Pancreas (tissue), 10 donors: ENCODE results near the gene S100P. TPM values are rescaled to one million over a fixed set of nuclear protein-coding genes. Genes with fewer than 3 reads are reported as not detected.

Source experiments
- ATAC-seq, 4 donors: fragments of 200-7000 bp; cut with Tn5 transposase; one replicate each; pipeline versions ENCODE4 v1.8.0 to v1.9.1; 2020; ENCODE audit warnings: mild to moderate bottlenecking in 4 of 4, moderate library complexity in 4 of 4
- DNase-seq, 6 donors: peaks; one replicate each; pipeline ENCODE4 v3.0.0-alpha.2; 2020
- FAIRE-seq: peaks from 2 replicates; lab custom pipeline; 2012; peaks lifted over from hg19 to GRCh38; lab: Jason Lieb, UNC
- H3K27ac ChIP-seq, 4 donors: fragments of 200-600 bp; sonication (generic); 1 replicate in 3 of 4; 2 replicates in 1 of 4; pipeline versions ENCODE4 v1.5.0 to v1.8.0; 2020
- H3K27me3 ChIP-seq, 4 donors: fragments of 200-600 bp; one replicate each; pipeline ENCODE4 v1.8.0; 2021
- H3K36me3 ChIP-seq, 3 donors: fragments of 200-600 bp; sonication (generic) in 1 of 3; one replicate each; pipeline versions ENCODE4 v1.5.0 to v1.8.0; 2020 to 2021
- H3K4me1 ChIP-seq, 3 donors: fragments of 200-600 bp; one replicate each; pipeline ENCODE4 v1.8.0; 2021
- H3K4me3 ChIP-seq, 4 donors: fragments of 200-600 bp; sonication (generic) in 2 of 4; one replicate each; pipeline versions ENCODE4 v1.5.0 to v1.8.0; 2020 to 2021
- H3K9me3 ChIP-seq, 4 donors: fragments of 200-600 bp; one replicate each; pipeline ENCODE4 v1.8.0; 2021
- CTCF ChIP-seq, 4 donors: fragments of 200-600 bp; sonication (generic) in 3 of 4; IDR thresholded peaks; one replicate each; pipeline versions ENCODE4 v1.5.0 to v1.8.0; 2021; ENCODE audit warnings: antibody characterized with exemption in 4 of 4
- WGBS, 2 donors: extraction: QIAGEN DNeasy Blood & Tissue Kit; methylation state at CpG; one replicate each; pipeline ENCODE4 v1.1.7; 2013; 5-methylcytosine and 5-hydroxymethylcytosine counted together
- intact Hi-C, 3 donors: fragments of 100-400 bp; cut with DNase I; formaldehyde crosslinking; loops; one replicate each; pipeline versions ENCODE4 v1.11.1 to v1.14.2; 2022
- polyA plus RNA-seq, 2 donors: library from polyadenylated mRNA; stranded (reverse); fragments of 200-250 nt; gene quantifications; one replicate each; pipeline ENCODE4 v1.2.3, GENCODE V29; 2013
- total RNA-seq, 6 donors: library from RNA; stranded (reverse); fragmentation: NEBNext Ultra II Directional in 4 of 6; extraction: Animal tissue kit (Norgen Biotek cat#: 25700) in 4 of 6; gene quantifications; one replicate each; pipeline versions ENCODE4 v1.2.1 to v1.2.4, GENCODE V29; 2021 to 2023
- donor health status: healthy with polysubstance abuse.
- donor health status: DM: no; HTN: no; CAD: no; lungs with moderate emphysema.
- donor health status: DM: no; HTN: no; CAD: no.
- donor health status: control.
- donor health status: control.
- donor health status: Bipolar disorder and iron deficiency.
- donor health status: DM: yes; HTN: yes; CAD: no.
- donor health status: DM: no; HTN: no; CAD: no.
- donor health status: DM: no; HTN: no; CAD: no.
- donor health status: DM: yes; HTN: yes; CAD: no.

Gene S100P
- total and polyA plus RNA-seq, 8 donors: 0.42 to 15.7 (median 1.5) TPM; not detected in 4

GRCh38 chr4:6697131-6697530, 3.5 kb downstream of the S100P start:
- 93 to 94% methylated on average over 6 of the region's 6 CpGs for WGBS, 2 donors
- no peaks in the 10 kb centered on the region for H3K9me3 ChIP-seq
- no peaks in the 10 kb centered on the region for H3K27me3 ChIP-seq
- DNase-seq: no peak
- H3K4me3 ChIP-seq: no peak overlapping the region
- FAIRE-seq: no peak
- no peak for ATAC-seq
- no peaks in the 10 kb centered on the region for H3K36me3 ChIP-seq
- no peaks in the 10 kb centered on the region for H3K4me1 ChIP-seq
- intact Hi-C loops: no loop called here
- no peak overlapping the region for H3K27ac ChIP-seq
- TF ChIP-seq CTCF (IDR thresholded peaks at IDR 0.05): no peak

- FAIRE-seq (no peak), DNase-seq (no peak), ATAC-seq (no peak)
- H3K4me1 ChIP-seq: no peaks in the 10 kb centered on the region
- intact Hi-C loops: no loop called here
- TF ChIP-seq CTCF (IDR thresholded peaks at IDR 0.05): no peak
- no peak overlapping the region for H3K4me3 ChIP-seq
- H3K36me3 ChIP-seq: peaks cover 0 to 8% (median 0%) of the 10 kb centered on the region in 3 donors
- no peak overlapping the region for H3K27ac ChIP-seq
- no peaks in the 10 kb centered on the region for H3K27me3 ChIP-seq
- WGBS, 2 donors: 72 to 75% methylated on average over 5 of the region's 5 CpGs
- no peaks in the 10 kb centered on the region for H3K9me3 ChIP-seq
These were observed 5.7 kb downstream of the S100P start for GRCh38 chr4:6699388-6699787.

- ATAC-seq (no peak), FAIRE-seq (no peak), DNase-seq (no peak)
- peaks cover 0 to 8% (median 0%) of the 10 kb centered on the region in 3 donors for H3K36me3 ChIP-seq
- H3K27ac ChIP-seq: no peak overlapping the region
- H3K4me1 ChIP-seq: no peaks in the 10 kb centered on the region
- intact Hi-C loops: no loop called here
- TF ChIP-seq CTCF (IDR thresholded peaks at IDR 0.05): no peak
- 100% methylated on average over 1 of the region's 1 CpG for WGBS, 2 donors
- H3K27me3 ChIP-seq: no peaks in the 10 kb centered on the region
- no peak overlapping the region for H3K4me3 ChIP-seq
- H3K9me3 ChIP-seq: no peaks in the 10 kb centered on the region
These were observed 6.2 kb downstream of the S100P start for GRCh38 chr4:6699903-6700302.

- FAIRE-seq: no peak
- H3K27me3 ChIP-seq: no peaks in the 10 kb centered on the region
- H3K27ac ChIP-seq: no peak overlapping the region
- ATAC-seq: no peak
- intact Hi-C loops: no loop called here
- peaks cover 0 to 12% (median 0%) of the 10 kb centered on the region in 3 donors for H3K36me3 ChIP-seq
- no peak for TF ChIP-seq CTCF (IDR thresholded peaks at IDR 0.05)
- DNase-seq: no peak
- no peaks in the 10 kb centered on the region for H3K9me3 ChIP-seq
- WGBS, 2 donors: 84 to 87% methylated on average over 13 of the region's 13 CpGs
- no peak overlapping the region for H3K4me3 ChIP-seq
- H3K4me1 ChIP-seq: peaks cover 0 to 5% (median 4%) of the 10 kb centered on the region in 3 donors
These were observed 7.7 kb downstream of the S100P start for GRCh38 chr4:6701371-6701770.

- no peaks in the 10 kb centered on the region for H3K27me3 ChIP-seq
- peaks cover 0 to 12% (median 0%) of the 10 kb centered on the region in 3 donors for H3K36me3 ChIP-seq
- WGBS, 2 donors: 0% methylated on average over 1 of the region's 1 CpG
- ATAC-seq (no peak), FAIRE-seq (no peak), DNase-seq (no peak)
- H3K9me3 ChIP-seq: no peaks in the 10 kb centered on the region
- no peak overlapping the region for H3K4me3 ChIP-seq
- no peak overlapping the region for H3K27ac ChIP-seq
- intact Hi-C loops: no loop called here
- peaks cover 8 to 17% (median 13%) of the 10 kb centered on the region in 3 donors for H3K4me1 ChIP-seq
- no peak for TF ChIP-seq CTCF (IDR thresholded peaks at IDR 0.05)
These were observed 9.1 kb downstream of the S100P start for GRCh38 chr4:6702761-6703160.
